ENCODE data around the gene TFAP2A. TPM values are rescaled to one million over a fixed set of nuclear protein-coding genes. Genes with fewer than 3 reads are reported as not detected.

Gene TFAP2A
- total RNA-seq, 4 donors from 2014 or later, result 0.21 TPM; not detected in 2

GRCh38 chr6:10403385-10404106 lies 11.3 kb downstream of the TFAP2A start:
- Histone ChIP-seq H3K27me3 (peaks cover 0 to 33% of the 10 kb centered on the region in 2 donors), H3K27ac (no peak overlapping the region), H3K4me1 (peaks cover 4 to 5% of the 10 kb centered on the region in 2 donors), H3K4me3 (peak overlapping the region; percentile 30 to 52), H3K9me3 (no peaks in the 10 kb centered on the region), H3K36me3 (no peaks in the 10 kb centered on the region)
- intact Hi-C loops (cut with DNase I; ENCODE audit: low total_unique reads), result no loop called here
- DNase-seq, result no peak
- TF ChIP-seq POLR2A (IDR thresholded peaks at IDR 0.05), result no peak
- TF ChIP-seq, protein P1, sequence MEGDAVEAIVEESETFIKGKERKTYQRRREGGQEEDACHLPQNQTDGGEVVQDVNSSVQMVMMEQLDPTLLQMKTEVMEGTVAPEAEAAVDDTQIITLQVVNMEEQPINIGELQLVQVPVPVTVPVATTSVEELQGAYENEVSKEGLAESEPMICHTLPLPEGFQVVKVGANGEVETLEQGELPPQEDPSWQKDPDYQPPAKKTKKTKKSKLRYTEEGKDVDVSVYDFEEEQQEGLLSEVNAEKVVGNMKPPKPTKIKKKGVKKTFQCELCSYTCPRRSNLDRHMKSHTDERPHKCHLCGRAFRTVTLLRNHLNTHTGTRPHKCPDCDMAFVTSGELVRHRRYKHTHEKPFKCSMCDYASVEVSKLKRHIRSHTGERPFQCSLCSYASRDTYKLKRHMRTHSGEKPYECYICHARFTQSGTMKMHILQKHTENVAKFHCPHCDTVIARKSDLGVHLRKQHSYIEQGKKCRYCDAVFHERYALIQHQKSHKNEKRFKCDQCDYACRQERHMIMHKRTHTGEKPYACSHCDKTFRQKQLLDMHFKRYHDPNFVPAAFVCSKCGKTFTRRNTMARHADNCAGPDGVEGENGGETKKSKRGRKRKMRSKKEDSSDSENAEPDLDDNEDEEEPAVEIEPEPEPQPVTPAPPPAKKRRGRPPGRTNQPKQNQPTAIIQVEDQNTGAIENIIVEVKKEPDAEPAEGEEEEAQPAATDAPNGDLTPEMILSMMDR (IDR thresholded peaks at IDR 0.05), result no peak

- peaks cover 0 to 33% of the 10 kb centered on the region in 2 donors for H3K27me3 ChIP-seq
- TF ChIP-seq, protein P1 (IDR thresholded peaks at IDR 0.05), result no peak
- no peak for TF ChIP-seq POLR2A (IDR thresholded peaks at IDR 0.05)
- intact Hi-C loops (cut with DNase I; ENCODE audit: low total_unique reads), result no loop called here
- no peak overlapping the region for H3K4me3 ChIP-seq
- no peak overlapping the region for H3K27ac ChIP-seq
- H3K9me3 ChIP-seq, result no peaks in the 10 kb centered on the region
- no peaks in the 10 kb centered on the region for H3K36me3 ChIP-seq
- no peak for DNase-seq
- H3K4me1 ChIP-seq, result peaks cover 4 to 5% of the 10 kb centered on the region in 2 donors
Observed at GRCh38 chr6:10402648-10403311, 12.1 kb downstream of the TFAP2A start.

- Histone ChIP-seq H3K4me3 (no peak overlapping the region), H3K36me3 (no peaks in the 10 kb centered on the region), H3K27me3 (peaks cover 0 to 31% of the 10 kb centered on the region in 2 donors), H3K27ac (no peak overlapping the region), H3K4me1 (peaks cover 4 to 5% of the 10 kb centered on the region in 2 donors), H3K9me3 (no peaks in the 10 kb centered on the region)
- no peak for DNase-seq
- intact Hi-C loops (cut with DNase I; ENCODE audit: low total_unique reads), result no loop called here
- TF ChIP-seq POLR2A (IDR thresholded peaks at IDR 0.05), result no peak
- TF ChIP-seq, protein P1 (IDR thresholded peaks at IDR 0.05), result no peak
Observed at GRCh38 chr6:10401632-10402223, 13.1 kb downstream of the TFAP2A start.

GRCh38 chr6:10401004-10401536 lies 13.8 kb downstream of the TFAP2A start:
- Histone ChIP-seq H3K27ac (no peak overlapping the region), H3K36me3 (no peaks in the 10 kb centered on the region), H3K4me1 (peaks cover 4 to 5% of the 10 kb centered on the region in 2 donors), H3K9me3 (no peaks in the 10 kb centered on the region), H3K4me3 (no peak overlapping the region), H3K27me3 (peaks cover 0 to 36% of the 10 kb centered on the region in 2 donors)
- no peak for TF ChIP-seq POLR2A (IDR thresholded peaks at IDR 0.05)
- TF ChIP-seq, protein P1 (IDR thresholded peaks at IDR 0.05), result no peak
- intact Hi-C loops (cut with DNase I; ENCODE audit: low total_unique reads), result no loop called here
- DNase-seq, result no peak

Data from uterus (tissue), 4 donors.